RPMI8226 (cell line): ENCODE results near the gene NKD1.

ENCODE experiments used
- DNase-seq: peaks from one replicate; pipeline ENCODE4 v3.0.0-alpha.2; 2015

NKD1 gene

DNA sequence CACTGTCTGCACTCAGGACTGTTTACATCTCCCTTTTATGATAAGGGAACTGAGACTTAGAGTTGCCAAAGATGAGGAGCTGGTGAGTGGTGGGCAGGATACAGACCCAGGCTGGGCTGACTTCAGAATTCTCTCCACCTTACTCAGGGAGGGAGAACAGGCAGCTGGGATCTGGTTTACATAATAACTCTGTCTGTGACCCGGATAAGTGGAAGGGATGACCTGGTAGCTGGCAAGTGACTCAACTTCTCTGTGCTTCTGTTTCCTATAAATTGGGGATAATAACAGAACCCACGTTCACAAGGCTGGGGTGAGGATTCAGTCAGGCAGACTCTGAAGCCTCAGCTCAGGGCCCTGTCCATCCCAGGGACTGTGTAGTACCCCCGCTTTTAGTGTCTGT is 130.3 kb downstream of the NKD1 start:
- DNase-seq = no peak

DNA sequence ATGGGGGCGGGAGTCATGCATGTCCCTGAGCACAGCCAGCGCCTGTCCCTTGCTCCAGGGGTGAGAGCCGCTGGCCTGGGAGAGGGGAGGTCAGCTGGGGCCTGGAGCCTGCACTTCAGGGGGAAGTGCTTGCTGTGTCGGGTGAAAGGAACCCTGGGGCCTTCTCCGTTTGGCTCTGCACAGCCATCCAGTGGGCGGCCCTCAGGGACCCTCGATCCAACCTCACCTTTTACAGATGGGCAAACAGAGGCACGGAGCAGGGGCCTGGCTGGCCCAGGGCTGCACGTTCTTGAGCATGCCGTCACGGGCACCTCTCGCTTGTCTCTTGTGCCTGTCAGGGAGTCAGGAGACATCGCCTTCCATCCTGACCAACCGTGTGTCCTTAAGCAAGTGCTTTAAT is 131.1 kb downstream of the NKD1 start:
- DNase-seq = no peak

DNA sequence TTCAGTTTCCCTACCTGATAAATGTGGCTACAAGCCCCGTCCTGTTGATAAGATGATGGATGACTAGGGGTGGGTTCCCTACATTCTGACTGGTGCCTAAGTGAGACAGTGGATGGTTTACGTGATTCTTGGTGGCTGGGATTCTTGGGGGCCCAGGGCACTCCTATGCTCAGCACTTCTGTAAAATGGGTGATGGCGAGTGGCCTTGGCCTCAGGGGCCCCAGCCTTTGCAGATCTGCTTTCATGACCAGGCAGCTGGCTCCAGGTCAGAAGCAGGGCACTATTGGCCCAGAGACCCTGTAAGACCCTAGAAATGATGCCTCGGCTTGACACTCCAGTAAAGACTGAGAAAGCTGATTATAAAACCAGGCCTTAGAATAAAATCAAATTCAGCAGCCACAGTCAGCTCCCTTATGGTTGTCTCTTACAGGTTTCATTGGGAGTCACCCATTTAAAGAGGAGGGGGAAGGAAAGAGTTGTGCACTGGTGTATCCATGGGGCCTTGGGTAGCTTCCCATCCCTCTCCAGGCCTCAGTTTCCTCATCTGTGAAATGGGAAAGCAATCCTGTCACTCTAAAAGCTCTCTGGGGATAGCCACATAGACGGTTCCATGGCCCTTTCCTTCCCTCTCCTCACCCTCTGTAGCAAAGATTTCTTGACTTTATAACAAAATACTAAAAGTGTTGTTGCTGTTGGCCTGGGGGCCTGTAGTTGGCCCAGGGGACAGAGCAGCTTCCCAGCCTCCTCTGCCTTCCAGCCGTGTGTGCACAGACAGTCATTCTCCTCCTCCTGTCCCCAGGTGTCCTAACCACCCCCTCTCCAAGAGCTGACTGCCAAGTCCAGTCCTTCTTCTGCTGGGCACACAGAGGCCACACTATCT is 131.7 kb downstream of the NKD1 start:
- DNase-seq = no peak

DNA sequence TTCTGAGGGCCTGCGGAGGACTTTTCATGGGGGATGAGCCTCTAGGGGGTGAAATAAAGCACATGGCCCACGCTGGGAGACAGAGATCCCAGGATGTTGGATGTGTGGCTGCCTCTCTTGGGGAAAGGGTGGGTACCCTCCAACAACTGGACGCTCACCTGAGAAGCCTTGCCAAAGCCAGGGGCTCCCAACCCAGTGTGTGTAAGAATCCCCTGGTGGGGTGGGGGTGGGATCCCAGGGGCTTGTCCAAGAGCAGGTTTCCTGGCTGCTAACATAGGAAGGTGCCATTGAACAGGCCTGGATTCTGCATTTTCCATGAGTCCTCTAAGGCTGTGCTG is 132.3 kb downstream of the NKD1 start:
- DNase-seq = no peak

DNA sequence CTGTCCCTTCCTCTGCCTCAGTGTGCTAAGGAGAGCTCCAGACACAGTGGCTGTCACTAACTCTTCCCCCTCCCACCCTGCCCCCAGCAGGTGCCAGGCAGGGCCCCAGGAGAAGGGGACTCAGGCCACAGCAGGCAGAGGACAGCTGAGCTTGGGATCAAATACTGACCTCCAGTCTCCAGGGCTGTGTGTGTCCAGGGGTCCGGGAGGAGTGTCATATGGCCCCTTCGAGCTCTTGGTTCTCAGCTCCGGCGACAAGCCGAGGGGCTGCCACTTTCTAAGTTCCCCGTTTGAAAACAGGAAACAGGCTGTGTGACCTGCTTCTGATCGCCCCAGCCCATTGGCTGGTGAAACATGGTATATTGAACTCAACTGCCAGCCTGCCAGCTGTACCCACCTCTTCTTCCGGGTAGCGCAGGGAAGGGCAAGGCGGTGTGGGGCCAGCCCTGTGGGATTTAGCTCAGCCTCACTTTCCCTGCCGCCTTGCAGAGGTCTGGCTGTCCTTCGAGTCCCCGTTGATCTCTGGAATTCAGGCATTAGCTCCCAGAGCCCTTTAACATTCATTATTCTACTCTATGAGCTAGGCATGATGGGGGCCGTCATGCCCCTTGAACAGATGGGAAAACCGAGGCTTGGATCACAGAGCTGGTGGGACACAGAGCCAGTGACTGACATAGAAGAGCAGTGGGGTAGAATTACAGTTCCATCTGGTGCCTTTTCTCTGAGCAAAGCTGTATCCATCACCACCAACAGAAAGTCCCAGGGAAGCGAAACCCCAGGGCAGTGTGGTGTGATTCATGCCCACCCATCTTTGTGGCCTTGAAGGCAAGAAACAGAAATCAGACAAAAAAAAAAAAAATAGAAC is 133.1 kb downstream of the NKD1 start, which contains the start of gene SNX20:
Gene SNX20, minus strand, starts transcription at position 292 of the 865 bp plus-strand sequence. CDS start 3,786 bp downstream, outside the sequence.
- peak; percentile 81 for DNase-seq

DNA sequence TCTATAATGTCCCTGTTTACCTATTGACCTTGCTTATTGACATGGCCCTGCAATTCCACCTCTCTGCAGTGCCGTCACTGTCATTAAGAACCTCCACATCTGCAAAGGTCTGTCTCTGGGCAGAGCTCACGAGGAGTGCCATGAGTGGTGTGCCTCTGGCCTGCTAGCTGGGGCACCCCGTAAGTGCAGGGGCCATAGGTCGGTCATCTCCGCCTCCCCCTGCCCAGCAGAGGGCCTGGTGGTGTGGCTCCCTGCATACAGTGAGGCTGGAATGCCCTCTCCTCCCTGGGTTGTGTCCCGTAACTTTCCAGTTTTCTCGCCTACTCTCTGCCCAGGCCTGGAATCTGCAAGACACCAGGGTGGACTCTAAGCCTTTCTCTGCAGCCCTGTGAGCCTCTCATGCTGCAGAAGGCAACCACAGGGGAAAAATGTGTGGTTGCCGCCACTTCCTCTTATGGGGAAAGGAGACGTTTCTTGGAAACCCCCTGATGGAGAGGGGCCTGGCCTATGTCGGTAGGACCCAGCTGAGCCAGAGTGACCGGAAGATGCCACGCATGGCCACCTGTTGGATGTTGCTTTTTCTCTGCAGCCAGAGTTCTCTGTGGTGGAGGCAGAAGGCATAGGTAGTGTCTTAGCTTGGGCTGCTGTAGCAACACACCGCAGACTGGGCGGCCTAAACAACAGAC is 135.6 kb downstream of the NKD1 start:
- peak; percentile 74 for DNase-seq

DNA sequence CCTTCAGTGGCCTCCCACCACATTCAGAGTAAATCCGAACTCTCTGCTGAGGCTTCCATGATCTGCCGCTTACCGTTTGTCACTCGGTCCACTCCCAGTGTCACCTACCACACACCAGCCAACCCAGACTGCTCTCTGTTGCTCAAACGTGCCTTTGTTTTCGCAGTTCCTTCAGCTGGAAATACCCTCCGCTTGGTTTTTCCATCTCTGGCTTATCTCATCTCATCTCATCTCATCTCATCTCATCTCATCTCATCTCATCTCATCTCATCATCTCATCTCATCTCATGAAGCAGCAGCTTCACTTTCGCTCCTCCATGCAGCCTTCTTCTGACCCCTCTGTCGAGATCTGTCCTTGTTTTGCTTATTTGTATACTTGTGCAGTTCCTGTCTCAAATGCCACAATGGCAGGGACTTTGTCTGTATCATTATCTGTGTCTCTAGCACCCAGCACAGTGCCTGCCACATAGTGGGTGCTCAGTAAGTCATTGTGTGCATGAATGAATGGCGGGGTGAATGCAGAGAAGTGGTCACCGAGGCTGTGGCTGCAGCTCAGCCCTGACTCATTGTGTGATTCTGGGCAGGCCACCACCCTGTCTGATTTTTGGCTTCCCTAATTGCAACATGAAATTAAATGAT is 136.7 kb downstream of the NKD1 start:
- DNase-seq = no peak

DNA sequence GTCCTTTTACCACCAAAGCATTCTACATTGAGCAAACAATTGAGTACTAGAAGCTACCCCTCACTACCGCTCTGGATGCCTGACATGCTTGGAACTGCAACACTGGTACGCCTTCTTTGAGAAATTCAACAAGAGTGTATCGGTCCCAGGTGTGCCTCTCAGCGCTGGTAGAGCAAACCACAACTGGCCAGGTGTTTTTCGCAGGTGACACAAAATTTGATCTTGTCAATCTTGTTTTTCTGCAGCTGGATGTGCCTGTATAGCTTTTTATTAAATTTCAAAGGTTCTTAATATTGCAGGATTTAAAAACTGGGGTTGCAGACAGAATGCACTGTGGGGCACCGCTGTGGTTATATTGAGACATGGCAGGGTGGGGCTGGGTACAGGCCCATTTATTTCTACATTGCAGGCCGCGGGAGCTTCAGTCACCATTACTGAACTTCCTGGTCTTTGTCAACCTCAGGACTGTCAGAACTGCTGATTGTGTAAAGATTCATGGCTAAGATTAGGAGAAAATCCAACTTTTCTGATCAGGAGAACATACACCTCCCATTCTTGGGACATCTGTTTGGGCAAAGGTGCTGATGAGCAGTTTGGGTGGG is 137.4 kb downstream of the NKD1 start:
- DNase-seq = peak; percentile 88

DNA sequence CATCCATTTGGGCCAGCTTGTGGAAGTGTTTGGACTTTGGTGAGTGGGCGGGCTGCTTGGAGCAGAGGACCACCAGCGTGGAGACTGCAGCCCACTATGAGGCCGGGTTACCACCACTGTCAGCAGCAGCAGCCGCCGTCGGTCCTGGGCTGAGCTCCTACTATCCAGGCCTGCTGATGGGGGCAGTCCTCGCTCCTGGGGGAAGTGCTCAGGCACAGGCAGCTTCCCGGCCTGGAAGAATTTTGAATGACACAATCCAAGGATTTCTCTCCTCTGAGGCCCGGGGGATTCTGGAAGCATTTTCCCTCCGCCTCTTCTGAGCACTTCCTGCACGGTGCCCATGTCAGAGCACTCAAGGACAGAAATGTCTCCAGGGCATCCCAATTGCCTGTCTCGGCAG is 139.9 kb downstream of the NKD1 start:
- no peak for DNase-seq

DNA sequence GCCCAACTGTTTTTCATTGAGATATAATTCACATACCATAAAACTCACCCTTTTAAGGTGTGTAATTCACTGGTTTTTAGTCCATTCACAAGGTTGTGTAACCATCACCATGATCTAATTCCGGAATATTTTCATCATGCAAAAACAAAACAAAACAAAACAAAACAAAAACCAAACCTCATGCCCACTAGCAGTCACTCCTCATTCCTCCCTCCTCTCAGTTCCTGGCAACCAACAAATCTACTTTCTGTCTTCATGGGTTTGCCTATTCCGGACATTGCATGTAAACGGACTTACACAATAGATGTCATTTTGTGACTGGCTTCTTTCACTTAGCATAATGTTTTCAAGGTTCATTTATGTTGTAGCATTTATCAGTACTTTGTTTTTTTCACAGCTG is 140.7 kb downstream of the NKD1 start:
- no peak for DNase-seq

DNA sequence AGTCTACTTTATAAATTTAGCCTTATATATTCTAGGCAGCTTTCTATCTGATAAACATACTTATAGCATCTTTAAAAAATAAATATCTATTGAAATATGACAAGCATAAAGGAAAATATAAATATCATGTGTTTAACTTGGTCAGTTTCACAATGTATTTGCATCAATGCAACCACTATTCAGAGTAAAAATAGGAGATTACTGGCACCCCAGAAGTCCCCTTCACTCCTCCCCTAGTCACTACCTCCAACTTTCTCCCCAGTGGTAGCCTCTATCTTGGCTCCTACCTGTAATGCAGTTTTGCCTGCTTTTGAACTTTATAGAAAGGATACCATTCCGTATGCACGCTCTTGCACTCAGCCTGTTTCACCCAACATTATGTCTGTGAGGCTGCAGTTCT is 142.0 kb downstream of the NKD1 start:
- no peak for DNase-seq

DNA sequence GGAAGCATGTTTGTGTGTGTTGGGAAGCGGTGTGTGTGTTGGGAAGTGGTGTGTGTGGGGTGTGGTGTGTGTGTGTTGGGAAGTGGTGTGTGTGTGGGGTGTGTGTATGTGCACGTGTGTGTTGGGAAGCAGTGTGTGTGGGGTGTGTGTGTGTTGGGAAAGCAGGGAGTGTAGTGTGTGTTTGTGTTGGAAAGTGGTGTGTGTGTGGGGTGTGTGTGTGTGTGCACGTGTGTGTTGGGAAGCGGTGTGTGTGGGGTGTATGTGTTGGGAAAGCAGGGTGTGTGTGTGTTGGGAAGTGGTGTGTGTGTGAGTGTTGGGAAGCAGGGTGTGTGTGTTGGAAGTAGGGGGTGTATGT is 144.4 kb downstream of the NKD1 start:
- no peak for DNase-seq

DNA sequence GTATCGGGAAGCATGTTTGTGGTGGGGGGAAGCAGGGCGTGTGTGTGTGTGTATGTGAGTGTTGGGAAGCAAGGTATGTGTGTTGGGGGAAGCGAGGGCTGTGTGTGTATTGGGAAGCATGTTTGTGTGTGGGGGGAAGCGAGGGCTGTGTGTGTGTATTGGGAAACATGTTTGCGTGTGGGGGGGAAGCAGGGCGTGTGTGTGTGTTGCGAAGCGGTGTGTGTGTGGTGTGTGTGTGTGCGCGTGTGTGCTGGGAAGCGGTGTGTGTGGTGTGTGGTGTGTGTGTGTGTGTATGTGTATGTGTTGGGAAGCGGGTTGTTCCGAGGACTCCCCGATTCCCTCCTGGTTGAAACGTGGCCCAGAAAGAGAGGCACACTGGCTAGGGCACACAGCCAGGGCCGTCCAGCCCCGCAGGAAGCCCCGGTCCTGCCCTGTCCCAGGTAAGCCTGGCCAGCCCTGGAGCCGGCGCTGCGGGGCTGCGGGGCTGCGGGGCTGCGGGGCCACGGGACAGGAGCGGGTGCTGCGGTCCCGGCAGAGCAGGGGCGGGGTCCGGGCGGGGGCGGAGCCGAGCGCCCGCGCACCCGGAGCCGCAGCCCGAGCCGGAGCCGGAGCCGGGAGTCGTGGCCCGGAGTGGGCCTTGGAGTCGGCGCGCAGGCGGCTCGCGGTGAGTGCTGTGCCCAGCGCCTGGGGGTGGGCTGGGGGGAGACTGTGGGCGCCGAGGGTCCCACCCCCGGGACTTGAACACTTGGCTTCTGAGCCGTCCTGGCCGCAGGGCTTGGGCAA is 145.0 kb downstream of the NKD1 start, which contains the start of gene NOD2:
Gene NOD2, plus strand, starts transcription at position 608 of the 783 bp plus-strand sequence. CDS start 5,890 bp downstream, outside the sequence.
- peak; percentile 55 for DNase-seq

DNA sequence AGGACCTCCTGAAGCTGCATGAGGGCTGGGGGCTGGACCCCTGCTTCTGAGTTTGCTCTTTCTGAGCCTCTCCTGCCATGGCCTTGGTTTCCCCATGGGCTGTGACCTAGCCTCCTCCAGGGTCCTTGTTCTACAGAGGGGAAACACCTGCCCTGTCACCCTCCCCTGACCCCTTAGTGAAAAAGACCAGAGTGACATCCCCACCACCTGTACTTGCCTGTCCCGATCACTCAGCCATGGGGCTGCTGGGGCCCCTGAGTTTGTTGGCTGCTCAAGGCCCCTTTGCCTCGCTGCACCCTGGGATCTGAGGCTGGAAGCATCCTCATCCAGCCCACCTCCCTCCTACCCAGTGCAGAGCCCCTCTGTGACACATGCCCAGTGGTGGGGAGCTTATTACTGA is 146.0 kb downstream of the NKD1 start:
- no peak for DNase-seq

DNA sequence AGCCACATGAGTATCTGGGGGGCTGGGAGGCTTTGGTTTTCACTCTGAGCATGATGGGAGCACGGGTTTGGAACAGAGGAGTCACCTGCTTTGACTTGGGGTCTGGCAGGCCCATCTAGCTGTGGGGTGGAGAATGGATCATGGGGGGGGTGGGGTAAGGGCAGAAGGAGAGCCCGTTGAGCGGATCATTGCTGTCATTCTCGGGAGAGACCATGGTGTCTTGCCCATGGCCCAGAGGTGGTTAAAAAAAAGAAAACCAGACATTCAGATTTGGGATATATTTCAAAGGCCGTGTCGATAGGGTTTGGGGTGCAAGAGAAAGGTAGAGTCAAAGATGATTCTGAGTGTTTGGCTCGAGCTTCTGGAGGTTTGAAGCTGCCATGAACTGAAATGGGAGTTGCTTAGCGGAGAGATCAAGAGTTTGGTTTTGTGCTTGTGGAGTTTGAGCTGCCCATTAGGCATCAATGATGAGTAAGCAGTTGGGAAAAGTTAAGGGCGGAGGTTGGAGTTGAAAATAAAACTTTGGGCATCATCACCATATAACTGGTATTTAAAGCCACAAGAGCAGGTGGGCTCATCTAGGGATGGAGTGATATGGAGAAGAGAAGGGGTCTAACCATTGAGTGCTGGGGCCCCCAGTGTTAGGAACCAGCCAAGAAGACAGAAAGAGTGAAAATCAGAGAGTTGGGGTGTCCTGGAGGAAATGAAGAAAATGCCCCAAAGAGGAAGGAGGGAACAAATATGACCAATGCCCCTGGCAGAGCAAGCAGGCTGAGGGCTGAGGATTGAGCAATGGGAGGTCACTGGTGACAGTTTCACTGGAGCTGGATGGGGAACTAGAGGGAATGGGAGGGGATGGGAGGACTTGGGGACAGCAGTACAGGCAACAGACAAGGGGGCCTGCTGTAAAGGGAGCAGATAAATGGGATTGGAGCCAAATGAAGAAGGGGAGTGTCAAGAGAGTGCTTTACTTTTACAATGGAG is 147.1 kb downstream of the NKD1 start:
- no peak for DNase-seq

DNA sequence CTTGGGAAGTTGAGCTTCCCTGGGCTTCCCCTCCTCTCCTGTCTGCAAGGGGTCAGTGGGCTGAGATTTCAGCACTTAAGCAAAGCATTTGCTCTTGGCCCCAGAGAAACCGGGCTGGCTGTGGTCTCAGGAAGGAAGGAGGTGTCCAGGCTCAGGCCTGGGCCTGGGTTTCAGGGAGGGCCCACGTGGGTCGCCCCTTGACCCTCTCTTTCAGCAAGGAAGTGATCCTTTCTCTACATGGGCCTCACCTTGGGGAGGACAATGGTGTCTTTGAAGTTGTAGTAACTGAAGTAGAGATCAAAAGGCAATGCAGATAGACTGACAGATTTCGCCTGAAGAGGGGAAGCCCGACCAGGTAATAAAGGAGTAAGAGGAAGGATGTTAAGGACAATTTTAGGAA is 147.9 kb downstream of the NKD1 start:
- DNase-seq = no peak

DNA sequence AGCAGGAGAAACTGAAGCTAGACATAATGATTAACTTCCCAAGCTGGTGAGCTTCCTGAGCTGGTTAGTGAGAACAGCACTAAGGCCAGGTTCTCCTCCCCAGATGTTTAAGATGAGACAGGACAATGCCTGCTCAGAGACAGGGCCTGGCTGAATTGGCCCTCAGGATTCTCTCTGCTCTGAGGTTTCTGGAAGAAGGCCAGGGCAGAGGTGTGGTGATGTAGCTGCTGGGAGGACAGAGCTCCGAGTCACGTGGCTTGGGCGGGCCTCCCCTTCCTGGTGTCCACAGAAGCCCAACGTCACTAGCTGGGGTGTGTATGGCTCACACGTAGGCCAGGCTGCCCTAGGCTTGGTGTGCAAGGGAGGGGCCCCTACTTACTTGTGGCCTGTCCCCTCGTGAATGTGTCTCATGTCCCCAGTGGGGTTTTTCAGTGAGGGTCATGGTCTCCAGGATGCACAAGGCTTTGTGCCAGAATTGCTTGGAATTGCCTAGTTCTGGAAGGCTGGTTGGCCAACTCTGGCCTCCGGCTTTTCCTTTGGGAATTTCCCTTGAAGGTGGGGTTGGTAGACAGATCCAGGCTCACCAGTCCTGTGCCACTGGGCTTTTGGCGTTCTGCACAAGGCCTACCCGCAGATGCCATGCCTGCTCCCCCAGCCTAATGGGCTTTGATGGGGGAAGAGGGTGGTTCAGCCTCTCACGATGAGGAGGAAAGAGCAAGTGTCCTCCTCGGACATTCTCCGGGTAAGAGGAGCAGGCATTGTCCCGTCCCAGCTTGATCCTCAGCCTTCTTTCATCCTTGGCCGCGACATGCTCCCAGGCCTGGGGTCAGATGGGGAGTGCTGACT is 148.6 kb downstream of the NKD1 start:
- DNase-seq = peak; percentile 99

DNA sequence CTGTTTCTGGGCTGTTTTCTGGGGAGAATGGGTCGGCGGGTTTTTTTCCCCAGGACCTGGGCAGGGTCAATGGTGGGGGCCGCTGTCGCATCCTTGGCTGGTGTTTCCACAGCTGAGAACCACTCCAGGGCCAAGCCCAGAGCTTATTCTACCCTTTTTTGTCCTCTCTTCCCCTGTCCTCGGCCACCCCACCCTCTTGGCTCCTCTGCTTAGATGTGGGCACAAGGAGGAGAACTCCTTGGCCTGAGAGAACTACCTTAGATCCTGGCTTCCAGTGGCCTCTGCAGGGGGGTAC is 149.2 kb downstream of the NKD1 start:
- DNase-seq = no peak
